AG04449 (cell line): Measurements from ENCODE around the gene PMF1.

ENCODE experiments used
- CTCF ChIA-PET: fragments of 350-600 bp; formaldehyde crosslinking; extraction: SDS; loops from one replicate; lab custom pipeline; 2021; ENCODE audit warnings: antibody characterized with exemption; lab: Yijun Ruan, JAX
- POLR2A ChIA-PET: fragments of 400-600, 350-600 bp; formaldehyde crosslinking; extraction: SDS; loops from one replicate; lab custom pipeline; 2020; ENCODE audit warnings: antibody characterized with exemption, inconsistent platforms; lab: Yijun Ruan, JAX
- DNase-seq: peaks from one replicate; pipeline ENCODE4 v3.0.0-alpha.2; 2010; ENCODE audit warnings: low read depth, low spot score
- H3K4me3 ChIP-seq: 2 replicates; pipeline ENCODE4 v1.5.1; 2011; ENCODE audit warnings: low read depth, mild to moderate bottlenecking, control low read depth, low read length
- CTCF ChIP-seq: IDR thresholded peaks from one replicate; pipeline ENCODE4 v1.5.1; 2011; ENCODE audit warnings: mild to moderate bottlenecking, moderate library complexity, low read length, control low read depth, inconsistent platforms; ENCODE audit not compliant: insufficient read depth; ENCODE audit errors: missing control alignments

The PMF1 gene, protein sequence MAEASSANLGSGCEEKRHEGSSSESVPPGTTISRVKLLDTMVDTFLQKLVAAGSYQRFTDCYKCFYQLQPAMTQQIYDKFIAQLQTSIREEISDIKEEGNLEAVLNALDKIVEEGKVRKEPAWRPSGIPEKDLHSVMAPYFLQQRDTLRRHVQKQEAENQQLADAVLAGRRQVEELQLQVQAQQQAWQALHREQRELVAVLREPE

GRCh38 chr1:156212833-156213643 lies at the start of gene PMF1:
Gene PMF1, plus strand, starts transcription at chr1:156213007. Its CDS starts 9 bp downstream, at chr1:156213016.
- POLR2A ChIA-PET: interaction anchor here (1.0 to 1.7 kb wide), 8 partner anchors 9 to 90 kb away, joined by 4 to 19 read pairs (median 4); partner anchors contain the start of gene SLC25A44

GRCh38 chr1:156163712-156164111 lies 49.1 kb upstream of the PMF1 start:
- TF ChIP-seq CTCF: no peak
- ChIA-PET POLR2A (interaction anchor here (0.7 kb wide), 1 partner anchor 8 kb away, joined by 4 read pairs; no protein-coding TSS in a partner anchor), CTCF (interaction anchor here (0.9 to 2.0 kb wide), 8 partner anchors 9 to 282 kb away, joined by 3 to 12 read pairs (median 4); partner anchors contain the start of gene SEMA4A)
- no peak for DNase-seq
- no peak overlapping the region for H3K4me3 ChIP-seq

More at GRCh38 chr1:156212833-156213643, at the start of gene PMF1:
- no peak for TF ChIP-seq CTCF
- DNase-seq: peak; percentile 75
- H3K4me3 ChIP-seq: peak within 1 kb of the TSS; percentile 96
- CTCF ChIA-PET: interaction anchor here (0.7 to 3.9 kb wide), 10 partner anchors 9 to 124 kb away, joined by 3 to 43 read pairs (median 4); partner anchors contain the start of gene SLC25A44

GRCh38 chr1:156164125-156164831 lies 48.5 kb upstream of the PMF1 start:
- no peak for TF ChIP-seq CTCF
- ChIA-PET POLR2A (interaction anchor here (0.7 kb wide), 1 partner anchor 8 kb away, joined by 4 read pairs; no protein-coding TSS in a partner anchor), CTCF (interaction anchor here (0.9 to 2.0 kb wide), 10 partner anchors 10 to 282 kb away, joined by 3 to 12 read pairs (median 4); partner anchors contain the start of gene SEMA4A)
- no peak overlapping the region for H3K4me3 ChIP-seq
- no peak for DNase-seq

- DNase-seq: no peak
- no peak overlapping the region for H3K4me3 ChIP-seq
- CTCF ChIA-PET: interaction anchor here (0.9 to 2.0 kb wide), 5 partner anchors 11 to 195 kb away, joined by 3 to 12 read pairs (median 4); partner anchors contain the start of gene SEMA4A
- POLR2A ChIA-PET: no interaction called here
- TF ChIP-seq CTCF: no peak
Measured at GRCh38 chr1:156165083-156165482, 47.7 kb upstream of the PMF1 start.

DNA sequence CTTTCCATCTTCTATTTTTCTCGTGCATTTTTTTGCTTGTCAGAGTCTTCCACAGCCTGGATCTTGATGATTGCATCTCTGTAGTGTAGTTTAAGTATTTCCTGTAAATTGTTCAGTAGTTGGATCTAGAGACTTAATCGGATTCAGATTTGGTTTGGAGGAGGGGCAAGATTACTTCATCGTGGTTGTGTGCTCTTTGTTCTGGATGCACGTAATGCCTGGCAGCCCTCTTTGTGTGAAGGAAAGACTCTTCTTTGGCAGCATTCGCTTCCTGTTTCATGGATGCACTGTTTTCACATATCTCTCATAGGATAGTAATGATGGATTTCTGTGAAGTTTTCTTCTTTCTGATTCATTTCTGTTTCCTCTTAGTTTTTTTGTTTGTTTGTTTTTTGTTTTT lies 45.3 kb upstream of the PMF1 start:
- DNase-seq: no peak
- no peak overlapping the region for H3K4me3 ChIP-seq
- POLR2A ChIA-PET: no interaction called here
- no peak for TF ChIP-seq CTCF
- CTCF ChIA-PET: no interaction called here
